ENCODE data around the gene ASTL. TPM values are rescaled to one million over a fixed set of nuclear protein-coding genes. Genes with fewer than 3 reads are reported as not detected.

The ASTL gene
- total RNA-seq, 1 experiment from 2014 or later, result 0.34 TPM

GRCh38 chr2:96175951-96176350, 37.6 kb upstream of the ASTL start:
- intact Hi-C loops (cut with micrococcal nuclease), result loop anchor here (2.0 kb wide), 1 partner anchor 183 kb away; no protein-coding TSS in a partner anchor
- H3K9me3 ChIP-seq (ENCODE audit: control insufficient read depth in 1 of 2, insufficient read depth in 1 of 2, low read depth in 1 of 2, low read length in 2 of 2), result no peaks in the 10 kb centered on the region
- no peaks in the 10 kb centered on the region for H3K36me3 ChIP-seq (ENCODE audit: control insufficient read depth in 1 of 2, insufficient read depth in 2 of 2, low read length in 2 of 2)
- no peak overlapping the region for H2AFZ ChIP-seq (ENCODE audit: low read depth, low read length, poor library complexity, severe bottlenecking)
- TF ChIP-seq ZNF274 (IDR thresholded peaks at IDR 0.05; ENCODE audit: low read depth, low read length) (no peak), POLR2A (IDR thresholded peaks at IDR 0.05; ENCODE audit: borderline replicate concordance, extremely low read depth, insufficient read depth, insufficient read length) (no peak), SP1 (IDR thresholded peaks at IDR 0.05; ENCODE audit: low read depth) (no peak), SRF (IDR thresholded peaks at IDR 0.05; ENCODE audit: low read depth) (no peak), RAD21 (IDR thresholded peaks at IDR 0.05; ENCODE audit: low read depth) (no peak), EZH2phosphoT487 (IDR thresholded peaks at IDR 0.05; ENCODE audit: borderline replicate concordance) (no peak)
- no TSS peak for BruUV-seq (replicated peaks)
- no peak for ATAC-seq
- H3K9ac ChIP-seq (ENCODE audit: low read length), result no peak overlapping the region
- RAD21 ChIA-PET (ENCODE audit: low non-redundant PET in 1 of 2, low total read pairs in 2 of 2, uncharacterized antibody in 2 of 2, unreplicated experiment in 2 of 2), result interaction anchor here (1.8 to 2.2 kb wide), 2 partner anchors 37 to 184 kb away, joined by 4 to 12 read pairs; partner anchors contain the start of genes ANKRD36C (in 1 of the 2) and ASTL (in 1 of the 2)
- no peaks in the 10 kb centered on the region for H4K20me1 ChIP-seq (ENCODE audit: insufficient read depth)
- CTCF ChIA-PET, result interaction anchor here (0.8 to 3.4 kb wide), 4 partner anchors 28 to 183 kb away, joined by 3 to 58 read pairs (median 18); partner anchors contain the start of gene ASTL
- H3K79me2 ChIP-seq (ENCODE audit: insufficient read depth, low read length), result no peaks in the 10 kb centered on the region
- POLR2A ChIA-PET, result no interaction called here
- H3K27me3 ChIP-seq (ENCODE audit: insufficient read depth, low read length), result no peaks in the 10 kb centered on the region
- H3K4me3 ChIP-seq (replicated peaks in 1 of 2; ENCODE audit: low read depth in 1 of 2, low read length in 2 of 2), result no peak overlapping the region
- peaks cover 0 to 3% of the 10 kb centered on the region in 2 experiments; a peak in 1 of 4 replicates for H3K4me1 ChIP-seq (ENCODE audit: control insufficient read depth in 1 of 2, insufficient read depth in 2 of 2, low read length in 2 of 2)
- H3K9me2 ChIP-seq (ENCODE audit: insufficient read depth), result no peaks in the 10 kb centered on the region
- no peak overlapping the region for H3K4me2 ChIP-seq (ENCODE audit: low read length)
- no peak for DNase-seq (ENCODE audit: low read depth, low spot score)
- no peak overlapping the region for H3K27ac ChIP-seq (ENCODE audit: low read depth, low read length)

GRCh38 chr2:96174251-96175144, 36.2 kb upstream of the ASTL start:
- H3K27me3 ChIP-seq (ENCODE audit: insufficient read depth, low read length), result no peaks in the 10 kb centered on the region
- no peaks in the 10 kb centered on the region for H3K79me2 ChIP-seq (ENCODE audit: insufficient read depth, low read length)
- no TSS peak for BruUV-seq (replicated peaks)
- peaks cover 0 to 3% of the 10 kb centered on the region in 2 experiments; a peak in 1 of 4 replicates for H3K4me1 ChIP-seq (ENCODE audit: control insufficient read depth in 1 of 2, insufficient read depth in 2 of 2, low read length in 2 of 2)
- peak overlapping the region; percentile 70 for H2AFZ ChIP-seq (ENCODE audit: low read depth, low read length, poor library complexity, severe bottlenecking)
- ATAC-seq (peak; percentile 99), DNase-seq (ENCODE audit: low read depth, low spot score) (peak; percentile 39)
- ChIA-PET CTCF (interaction anchor here (0.7 to 3.4 kb wide), 15 partner anchors 12 to 335 kb away, joined by 3 to 58 read pairs (median 5); partner anchors contain the start of genes ASTL and STARD7), POLR2A (interaction anchor here (1.2 kb wide), 1 partner anchor 34 kb away, joined by 5 read pairs; the partner anchor contains the start of gene STARD7), RAD21 (ENCODE audit: low non-redundant PET in 1 of 2, low total read pairs in 2 of 2, uncharacterized antibody in 2 of 2, unreplicated experiment in 2 of 2) (interaction anchor here (0.9 to 2.2 kb wide), 9 partner anchors 30 to 182 kb away, joined by 3 to 16 read pairs (median 5); partner anchors contain the start of genes ASTL (in 2 of the 2) and ANKRD36C (in 1 of the 2))
- no peaks in the 10 kb centered on the region for H3K9me2 ChIP-seq (ENCODE audit: insufficient read depth)
- intact Hi-C loops (cut with micrococcal nuclease), result loop anchor here (1.0 to 2.0 kb wide), 2 partner anchors 36 to 182 kb away; partner anchors contain the start of gene ASTL
- no peak overlapping the region for H3K4me3 ChIP-seq (replicated peaks in 1 of 2; ENCODE audit: low read depth in 1 of 2, low read length in 2 of 2)
- H3K4me2 ChIP-seq (ENCODE audit: low read length), result no peak overlapping the region
- no peak overlapping the region for H3K27ac ChIP-seq (ENCODE audit: low read depth, low read length)
- no peaks in the 10 kb centered on the region for H4K20me1 ChIP-seq (ENCODE audit: insufficient read depth)
- no peak overlapping the region for H3K9ac ChIP-seq (ENCODE audit: low read length)
- no peaks in the 10 kb centered on the region for H3K36me3 ChIP-seq (ENCODE audit: control insufficient read depth in 1 of 2, insufficient read depth in 2 of 2, low read length in 2 of 2)
- H3K9me3 ChIP-seq (ENCODE audit: control insufficient read depth in 1 of 2, insufficient read depth in 1 of 2, low read depth in 1 of 2, low read length in 2 of 2), result peaks cover 0 to 4% of the 10 kb centered on the region in 2 experiments; a peak in 1 of 4 replicates
- TF ChIP-seq, protein P1, sequence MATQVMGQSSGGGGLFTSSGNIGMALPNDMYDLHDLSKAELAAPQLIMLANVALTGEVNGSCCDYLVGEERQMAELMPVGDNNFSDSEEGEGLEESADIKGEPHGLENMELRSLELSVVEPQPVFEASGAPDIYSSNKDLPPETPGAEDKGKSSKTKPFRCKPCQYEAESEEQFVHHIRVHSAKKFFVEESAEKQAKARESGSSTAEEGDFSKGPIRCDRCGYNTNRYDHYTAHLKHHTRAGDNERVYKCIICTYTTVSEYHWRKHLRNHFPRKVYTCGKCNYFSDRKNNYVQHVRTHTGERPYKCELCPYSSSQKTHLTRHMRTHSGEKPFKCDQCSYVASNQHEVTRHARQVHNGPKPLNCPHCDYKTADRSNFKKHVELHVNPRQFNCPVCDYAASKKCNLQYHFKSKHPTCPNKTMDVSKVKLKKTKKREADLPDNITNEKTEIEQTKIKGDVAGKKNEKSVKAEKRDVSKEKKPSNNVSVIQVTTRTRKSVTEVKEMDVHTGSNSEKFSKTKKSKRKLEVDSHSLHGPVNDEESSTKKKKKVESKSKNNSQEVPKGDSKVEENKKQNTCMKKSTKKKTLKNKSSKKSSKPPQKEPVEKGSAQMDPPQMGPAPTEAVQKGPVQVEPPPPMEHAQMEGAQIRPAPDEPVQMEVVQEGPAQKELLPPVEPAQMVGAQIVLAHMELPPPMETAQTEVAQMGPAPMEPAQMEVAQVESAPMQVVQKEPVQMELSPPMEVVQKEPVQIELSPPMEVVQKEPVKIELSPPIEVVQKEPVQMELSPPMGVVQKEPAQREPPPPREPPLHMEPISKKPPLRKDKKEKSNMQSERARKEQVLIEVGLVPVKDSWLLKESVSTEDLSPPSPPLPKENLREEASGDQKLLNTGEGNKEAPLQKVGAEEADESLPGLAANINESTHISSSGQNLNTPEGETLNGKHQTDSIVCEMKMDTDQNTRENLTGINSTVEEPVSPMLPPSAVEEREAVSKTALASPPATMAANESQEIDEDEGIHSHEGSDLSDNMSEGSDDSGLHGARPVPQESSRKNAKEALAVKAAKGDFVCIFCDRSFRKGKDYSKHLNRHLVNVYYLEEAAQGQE (IDR thresholded peaks at IDR 0.05; ENCODE audit: low read depth), result no peak
- no peak for TF ChIP-seq FOSL1 (IDR thresholded peaks at IDR 0.05; ENCODE audit: low read depth)
- TF ChIP-seq, protein P2, sequence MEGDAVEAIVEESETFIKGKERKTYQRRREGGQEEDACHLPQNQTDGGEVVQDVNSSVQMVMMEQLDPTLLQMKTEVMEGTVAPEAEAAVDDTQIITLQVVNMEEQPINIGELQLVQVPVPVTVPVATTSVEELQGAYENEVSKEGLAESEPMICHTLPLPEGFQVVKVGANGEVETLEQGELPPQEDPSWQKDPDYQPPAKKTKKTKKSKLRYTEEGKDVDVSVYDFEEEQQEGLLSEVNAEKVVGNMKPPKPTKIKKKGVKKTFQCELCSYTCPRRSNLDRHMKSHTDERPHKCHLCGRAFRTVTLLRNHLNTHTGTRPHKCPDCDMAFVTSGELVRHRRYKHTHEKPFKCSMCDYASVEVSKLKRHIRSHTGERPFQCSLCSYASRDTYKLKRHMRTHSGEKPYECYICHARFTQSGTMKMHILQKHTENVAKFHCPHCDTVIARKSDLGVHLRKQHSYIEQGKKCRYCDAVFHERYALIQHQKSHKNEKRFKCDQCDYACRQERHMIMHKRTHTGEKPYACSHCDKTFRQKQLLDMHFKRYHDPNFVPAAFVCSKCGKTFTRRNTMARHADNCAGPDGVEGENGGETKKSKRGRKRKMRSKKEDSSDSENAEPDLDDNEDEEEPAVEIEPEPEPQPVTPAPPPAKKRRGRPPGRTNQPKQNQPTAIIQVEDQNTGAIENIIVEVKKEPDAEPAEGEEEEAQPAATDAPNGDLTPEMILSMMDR (IDR thresholded peaks at IDR 0.05 in 2 of 3, conservative IDR thresholded peaks at IDR 0.05 in 1 of 3; ENCODE audit: borderline replicate concordance in 1 of 3, insufficient read depth in 1 of 3, low read depth in 2 of 3, low read length in 2 of 3), result peak; percentile 94 to 97 (median 96)
- no peak for TF ChIP-seq SIN3A (IDR thresholded peaks at IDR 0.05; ENCODE audit: low read depth)
- TF ChIP-seq YY1 (IDR thresholded peaks at IDR 0.05; ENCODE audit: extremely low read depth, insufficient replicate concordance, low read depth, low read length), result peak; percentile 16
- TF ChIP-seq, protein P3, sequence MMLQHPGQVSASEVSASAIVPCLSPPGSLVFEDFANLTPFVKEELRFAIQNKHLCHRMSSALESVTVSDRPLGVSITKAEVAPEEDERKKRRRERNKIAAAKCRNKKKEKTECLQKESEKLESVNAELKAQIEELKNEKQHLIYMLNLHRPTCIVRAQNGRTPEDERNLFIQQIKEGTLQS (IDR thresholded peaks at IDR 0.05), result no peak
